Measurements from ENCODE around the gene RYK. TPM values are rescaled to one million over a fixed set of nuclear protein-coding genes. Genes with fewer than 3 reads are reported as not detected.
"Not testable (repeated sequence)": the region's sequence is repeated elsewhere in the genome, so short reads cannot be mapped to it uniquely, and the experiment has no call there.

The RYK gene
- total RNA-seq (2014; rRNA removed; shearing (Covaris generic)), result 111 and 115 TPM in 2 replicates
- 102 and 119 TPM in 2 replicates for polyA plus RNA-seq (2015; cell fraction: cytosol; rRNA removed)
- 151 and 171 TPM in 2 replicates for polyA plus RNA-seq (2015; cell fraction: nucleus; rRNA removed)

DNA sequence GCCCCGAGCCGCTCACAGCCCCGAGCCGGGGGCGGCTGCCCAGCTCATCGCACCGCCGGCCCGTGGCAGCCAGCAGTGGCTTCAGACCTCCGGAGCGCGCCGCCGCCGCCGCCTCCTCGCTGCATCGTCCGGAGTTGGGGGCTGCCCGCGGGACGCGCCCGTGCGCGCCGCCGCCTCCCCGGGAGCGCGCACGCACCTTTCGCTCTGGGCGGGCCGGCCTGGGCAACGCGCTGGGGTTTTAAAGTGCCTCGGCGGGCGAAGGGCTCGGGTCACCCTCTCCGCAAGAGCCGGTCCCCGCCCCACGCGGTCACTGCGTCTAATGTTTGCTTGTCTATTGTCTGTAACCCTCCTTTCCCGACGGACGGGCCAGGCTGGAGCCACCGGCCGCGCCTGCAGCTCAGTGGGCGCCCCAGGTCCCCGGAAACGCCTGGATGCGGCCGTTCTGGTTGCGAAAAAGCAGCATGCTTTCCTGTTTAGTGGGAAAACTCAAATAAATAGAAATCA is at the start of gene RYK:
Gene RYK (minus strand): TSS at position 143 of the 504 bp plus-strand sequence. CDS start 205 bp downstream, outside the sequence.
- peak; percentile 92 for DNase-seq (ENCODE audit: low read depth)

DNA sequence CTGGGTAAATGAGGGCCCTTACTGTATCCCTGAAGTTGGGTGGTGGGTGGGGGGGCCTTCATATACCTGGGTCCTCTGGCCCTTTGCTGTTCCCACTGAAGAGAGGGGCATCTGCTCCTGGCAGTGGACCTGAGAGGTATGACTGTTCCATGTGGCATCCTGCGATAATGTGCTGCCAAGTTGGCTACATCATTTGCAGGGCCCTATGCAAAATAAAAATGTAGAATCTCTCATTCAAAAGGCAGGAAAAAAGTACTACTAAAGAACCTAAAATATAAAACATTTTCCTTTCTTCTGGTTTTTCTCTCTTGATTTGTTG is 49.2 kb upstream of the RYK start:
- no peak for DNase-seq (ENCODE audit: low read depth)

DNA sequence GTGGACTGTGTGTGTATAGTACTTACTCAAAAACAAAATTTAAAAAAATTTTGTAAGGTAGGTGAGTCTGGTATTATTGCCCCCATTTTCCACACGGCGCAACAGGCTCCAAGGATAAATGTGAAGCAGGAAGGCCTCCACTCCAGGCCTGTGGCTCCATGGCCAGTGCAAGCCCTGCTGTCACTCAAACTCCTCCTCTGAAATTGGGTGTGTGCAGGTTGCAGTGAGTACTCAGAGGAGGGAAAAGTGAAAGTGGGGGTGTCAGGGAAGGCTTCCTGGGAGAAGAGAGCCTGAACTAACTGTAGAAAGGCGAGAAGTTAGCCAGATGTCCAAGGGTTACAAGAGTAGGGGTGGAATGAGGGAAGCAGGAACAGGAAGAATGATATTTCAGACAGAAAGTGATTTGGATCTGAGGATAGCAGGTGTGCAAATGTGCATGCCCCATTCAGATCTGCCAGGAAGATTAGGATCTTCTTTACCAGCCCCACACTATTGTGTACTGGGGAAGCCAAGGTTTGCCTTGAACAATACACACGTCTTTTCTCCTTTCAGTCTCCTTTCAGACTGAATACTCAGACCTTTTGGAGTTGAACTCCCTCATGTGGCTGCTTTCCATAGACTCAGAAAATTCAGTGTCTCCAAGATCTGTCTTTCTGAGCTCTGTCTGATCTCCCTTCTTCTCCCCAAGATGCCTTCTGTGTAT is 48.7 kb upstream of the RYK start:
- DNase-seq (ENCODE audit: low read depth), result peak; percentile 58

DNA sequence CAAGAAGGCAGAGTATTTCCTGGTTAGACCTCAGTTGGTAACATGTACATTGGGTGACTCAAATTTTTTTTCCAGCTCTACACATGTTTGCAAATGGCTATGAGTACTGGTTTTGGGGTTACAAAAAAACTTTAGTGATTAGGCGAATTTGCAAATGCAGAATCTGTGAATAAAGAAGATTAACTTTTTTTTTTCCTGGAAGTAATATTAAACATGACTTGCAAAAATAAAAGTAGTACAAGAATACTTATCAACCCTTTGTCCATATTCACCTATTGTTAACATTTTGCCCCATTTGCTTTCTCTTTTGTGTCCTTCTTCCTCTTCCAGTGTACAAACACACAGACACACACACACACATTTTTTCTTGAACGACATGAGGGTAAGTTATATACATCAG is 47.6 kb upstream of the RYK start:
- no peak for DNase-seq (ENCODE audit: low read depth)

DNA sequence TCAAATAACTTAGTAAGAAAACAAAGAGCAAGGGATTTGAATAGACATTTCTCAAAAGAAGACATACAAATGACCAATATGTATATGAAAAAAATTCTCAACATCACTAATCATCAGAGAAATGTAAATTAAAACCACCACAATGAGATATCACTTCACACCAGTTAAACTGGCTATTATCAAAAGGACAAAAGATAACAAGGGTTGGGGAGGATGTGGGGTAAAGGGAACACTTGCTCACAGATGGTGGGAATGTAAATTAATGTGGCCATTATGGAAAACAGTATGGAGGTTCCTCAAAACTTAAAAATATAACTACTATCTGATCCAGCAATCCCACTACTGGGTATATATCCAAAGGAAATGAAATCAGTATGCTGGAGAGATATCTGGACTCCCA is 46.0 kb upstream of the RYK start:
- DNase-seq (ENCODE audit: low read depth), result no peak

DNA sequence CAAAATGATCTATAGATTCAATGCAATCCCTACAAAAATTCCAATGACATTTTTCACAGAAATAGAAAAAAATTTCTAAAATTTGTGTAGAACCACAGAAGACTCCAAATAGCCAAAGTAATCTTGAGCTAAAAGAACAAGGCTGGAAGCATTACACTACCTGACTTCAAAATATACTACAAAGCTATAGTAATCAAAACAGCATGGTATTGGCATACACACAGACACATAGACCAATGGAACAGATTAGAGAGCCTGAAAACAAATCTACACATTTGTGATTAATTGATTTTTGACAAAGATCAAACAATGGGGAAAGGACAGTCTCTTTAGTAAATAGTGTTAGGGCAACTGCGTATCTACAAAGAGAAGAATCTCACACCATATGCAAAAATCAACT is 45.3 kb upstream of the RYK start:
- DNase-seq (ENCODE audit: low read depth), result no peak

DNA sequence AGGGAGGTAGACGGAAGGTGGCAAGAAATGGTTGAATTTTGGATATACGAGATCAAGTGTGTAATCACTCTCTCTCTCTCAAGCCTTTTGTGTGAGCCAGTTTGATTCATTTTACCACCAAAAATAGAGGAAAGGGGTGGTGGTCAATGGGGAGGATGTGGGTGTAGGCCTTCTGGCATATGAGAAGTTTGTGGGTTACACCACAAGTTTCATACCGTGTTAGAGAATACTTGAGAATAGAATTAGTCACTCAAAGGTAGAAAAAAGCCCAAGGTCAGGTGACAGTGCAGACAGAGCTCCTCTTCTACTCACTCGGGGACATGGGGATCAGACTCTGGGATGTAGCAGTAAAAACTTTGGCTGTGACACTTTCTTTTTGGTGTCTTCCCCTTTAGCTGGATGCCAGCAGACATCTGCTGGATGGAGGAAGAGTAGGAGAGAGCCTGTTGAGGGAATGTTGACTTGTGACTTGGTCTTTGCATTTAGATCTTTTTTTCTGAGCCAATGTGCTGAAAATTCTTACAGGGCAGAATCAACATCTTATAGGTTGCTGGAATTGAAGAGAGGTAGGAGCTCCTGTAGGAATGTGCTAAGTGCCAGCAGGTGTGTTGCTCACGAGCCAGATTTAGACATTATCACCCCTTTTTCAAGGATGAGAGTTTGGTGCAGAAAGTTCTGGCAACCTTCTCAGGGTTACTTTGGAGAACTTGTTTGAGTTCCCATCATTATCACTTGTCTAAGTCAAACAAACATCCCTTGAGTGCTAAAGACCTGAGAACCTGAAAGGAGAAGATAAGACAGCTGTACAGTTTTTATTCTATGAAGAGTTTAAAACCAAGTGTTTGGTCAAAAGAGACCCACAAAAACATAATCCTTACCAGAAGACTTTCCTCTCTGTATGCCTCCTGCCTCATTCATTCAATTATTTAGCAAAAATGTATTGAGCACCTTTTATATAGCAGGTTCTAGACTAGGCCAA is 43.9 kb upstream of the RYK start:
- peak; percentile 86 for DNase-seq (ENCODE audit: low read depth)

DNA sequence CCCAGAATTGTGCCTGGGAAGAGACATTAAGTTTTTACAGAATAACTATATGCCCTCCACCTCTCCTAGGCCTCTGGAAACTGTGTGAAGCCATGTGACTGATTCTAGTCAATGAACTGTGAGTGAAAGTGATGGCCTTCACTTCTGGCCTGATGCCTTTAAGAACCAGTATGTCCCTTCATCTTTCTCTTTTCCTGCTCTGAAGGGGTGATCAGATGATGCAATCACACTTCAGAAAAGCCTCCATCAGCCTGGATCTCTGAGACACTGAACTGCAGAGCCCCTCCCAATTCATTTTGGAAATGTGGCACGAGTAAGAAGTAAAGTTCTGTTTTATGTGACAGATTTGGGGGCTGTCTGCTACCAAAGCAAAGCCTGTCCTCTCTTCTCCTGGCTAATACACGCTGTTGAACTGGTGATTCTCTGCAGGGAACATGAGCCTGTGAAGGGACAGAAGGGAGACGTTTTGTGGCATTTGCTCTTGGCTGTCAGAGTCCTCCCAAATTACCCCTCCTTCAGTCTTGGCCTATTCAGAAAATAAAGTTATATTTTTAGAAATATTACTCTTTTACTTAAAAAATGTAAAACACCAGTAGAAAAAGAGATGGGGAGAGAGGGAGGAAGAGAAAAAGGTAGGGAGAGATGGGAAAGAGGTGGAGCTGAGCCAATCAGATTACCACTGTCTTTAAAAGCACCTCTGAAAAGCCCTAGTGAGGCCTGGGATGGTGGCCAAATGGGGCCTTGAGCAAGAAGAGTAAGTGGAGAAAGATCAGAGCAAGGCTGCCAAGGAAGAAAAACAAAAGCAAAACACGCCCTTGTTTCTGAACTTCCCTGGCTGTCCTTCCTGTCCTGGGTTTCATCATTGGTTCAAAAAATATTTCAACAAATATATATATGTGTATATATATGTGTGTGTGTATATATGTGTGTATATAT is 40.9 kb upstream of the RYK start:
- DNase-seq (ENCODE audit: low read depth), result peak; percentile 60

DNA sequence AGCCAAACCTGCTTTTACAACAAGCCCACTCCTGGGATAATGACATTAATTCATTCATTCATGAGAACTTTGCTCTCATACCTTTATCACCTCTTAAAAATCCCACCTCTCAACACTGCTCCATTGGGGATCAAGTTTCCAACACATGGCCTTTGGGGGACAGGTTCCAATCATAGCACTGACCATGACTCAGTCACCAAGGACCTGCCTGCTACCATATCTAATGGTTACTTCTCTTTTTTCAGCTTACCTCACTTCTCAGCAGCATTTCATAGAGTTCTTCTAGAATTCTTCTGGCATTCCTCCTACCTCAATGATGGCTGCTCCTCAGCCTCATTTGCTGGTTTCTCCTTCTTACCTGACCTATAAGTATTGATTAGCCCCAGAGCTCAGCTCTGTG is 36.9 kb upstream of the RYK start:
- DNase-seq (ENCODE audit: low read depth), result no peak

DNA sequence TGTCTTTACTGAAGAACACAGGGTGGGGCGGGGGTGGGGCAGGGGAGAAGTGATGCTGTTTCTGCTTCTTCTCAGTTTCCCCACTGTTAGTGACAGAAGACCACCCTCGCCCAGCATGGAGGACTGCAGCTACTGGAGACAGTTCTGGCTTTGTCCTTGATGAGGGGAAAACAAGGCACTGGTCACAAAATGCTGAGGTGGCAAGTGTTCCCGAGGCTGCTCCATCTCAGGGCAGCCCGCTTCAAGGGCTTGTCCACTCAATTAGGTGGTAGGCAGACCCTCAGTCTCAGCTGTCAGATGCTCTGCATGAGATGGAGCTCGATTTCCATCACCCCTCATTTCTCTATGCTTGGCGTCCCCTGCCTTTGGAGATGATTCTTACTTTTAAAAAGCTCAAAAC is 33.8 kb upstream of the RYK start:
- no peak for DNase-seq (ENCODE audit: low read depth)

DNA sequence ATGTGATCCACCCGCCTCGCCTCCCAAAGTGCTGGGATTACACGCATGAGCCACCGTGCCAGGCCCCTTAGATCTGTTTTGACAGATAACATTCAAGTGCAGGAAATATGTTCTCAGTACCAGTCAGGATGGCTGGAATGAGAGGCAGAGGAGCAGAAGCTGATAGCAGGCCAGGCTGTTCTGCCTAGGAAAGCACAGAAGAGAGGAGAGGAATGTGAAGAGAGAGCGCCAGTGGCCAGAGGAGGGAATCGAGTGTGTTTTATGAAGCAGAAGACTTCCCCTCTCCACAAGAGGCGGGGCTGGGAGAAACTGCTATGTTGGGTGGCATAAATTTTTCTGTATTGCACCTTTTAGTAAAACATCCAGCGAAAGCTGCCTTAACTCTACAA is 32.0 kb upstream of the RYK start:
- no peak for DNase-seq (ENCODE audit: low read depth)

DNA sequence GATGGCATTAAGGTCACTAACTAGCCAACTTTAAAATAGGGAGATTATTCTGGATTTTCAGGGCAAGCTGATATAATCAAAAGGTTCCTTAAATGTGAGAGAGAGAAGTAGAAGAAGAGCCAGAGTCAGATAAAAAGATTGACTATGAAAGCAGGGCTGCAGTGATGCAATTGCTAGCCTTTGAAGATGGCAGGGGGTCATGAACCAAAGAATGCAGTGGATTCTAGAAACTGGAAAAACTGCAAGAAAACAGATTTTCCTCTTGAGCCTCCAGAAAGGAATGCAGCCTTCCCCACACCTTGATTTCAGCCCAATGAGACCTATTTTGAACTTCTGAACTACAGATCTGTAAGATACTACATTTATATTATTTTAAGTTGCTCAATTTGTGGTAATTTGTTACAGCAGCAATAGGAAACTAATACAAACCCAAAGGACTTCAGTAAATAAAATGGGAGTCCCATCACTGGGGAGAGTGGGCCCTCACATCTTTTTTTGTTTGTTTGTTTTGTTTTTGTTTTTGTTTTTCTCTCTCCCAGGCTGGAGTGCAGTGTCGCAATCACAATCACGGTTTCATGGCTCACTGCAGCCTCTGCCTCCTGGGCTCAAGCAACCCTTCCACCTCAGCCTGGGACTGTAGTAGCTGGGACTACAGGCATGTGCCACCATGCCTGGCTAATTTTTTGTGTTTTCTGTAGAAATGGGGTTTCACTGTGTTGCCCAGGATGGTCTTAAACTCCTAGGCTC is 31.4 kb upstream of the RYK start:
- no peak for DNase-seq (ENCODE audit: low read depth)

DNA sequence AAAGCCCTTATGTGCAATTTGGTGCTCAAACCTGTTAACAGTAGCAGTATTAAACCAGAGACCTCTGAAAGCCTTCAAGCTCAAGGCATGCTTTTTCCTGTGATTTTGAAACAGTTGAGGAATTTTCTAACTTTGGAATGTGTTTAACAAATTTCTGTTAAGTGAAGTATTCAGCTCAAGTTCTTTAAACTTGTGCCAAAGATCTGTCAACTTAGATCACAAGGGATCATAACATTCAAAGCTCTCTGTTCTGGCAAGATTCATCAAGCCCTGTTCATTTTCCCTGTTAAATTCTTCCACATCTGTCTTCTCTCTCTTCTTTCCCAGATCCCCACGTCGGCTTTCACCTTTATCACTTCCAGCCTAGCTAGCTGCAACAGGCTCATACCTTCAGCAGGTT is 28.8 kb upstream of the RYK start:
- no peak for DNase-seq (ENCODE audit: low read depth)

DNA sequence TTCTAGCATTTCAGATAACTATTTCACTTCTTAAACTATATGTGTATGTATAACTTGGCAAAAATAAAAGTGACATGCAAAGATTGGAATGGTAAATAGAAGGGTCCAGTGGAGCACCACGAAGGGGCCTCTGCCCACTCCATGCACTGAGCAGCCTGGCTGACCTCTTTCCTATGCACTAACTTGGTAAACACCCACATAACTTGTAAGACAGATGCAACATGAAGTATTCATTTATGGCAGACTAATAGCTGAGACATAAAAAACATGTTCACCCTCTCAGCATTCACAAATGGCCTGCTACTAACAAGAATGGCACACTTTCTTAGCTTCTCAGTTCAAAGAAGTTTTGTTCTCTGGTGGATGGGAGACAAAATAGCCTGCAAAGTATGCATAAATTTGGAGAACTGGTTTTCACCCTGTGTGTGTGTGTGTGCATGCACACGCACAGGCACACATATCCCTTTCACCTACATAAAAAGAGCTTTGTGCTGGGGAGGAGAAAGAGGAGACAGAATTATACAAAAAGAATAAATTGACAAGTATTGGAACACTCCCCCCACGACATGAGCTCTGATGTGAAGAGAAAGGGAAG is 26.5 kb upstream of the RYK start:
- DNase-seq (ENCODE audit: low read depth), result no peak

DNA sequence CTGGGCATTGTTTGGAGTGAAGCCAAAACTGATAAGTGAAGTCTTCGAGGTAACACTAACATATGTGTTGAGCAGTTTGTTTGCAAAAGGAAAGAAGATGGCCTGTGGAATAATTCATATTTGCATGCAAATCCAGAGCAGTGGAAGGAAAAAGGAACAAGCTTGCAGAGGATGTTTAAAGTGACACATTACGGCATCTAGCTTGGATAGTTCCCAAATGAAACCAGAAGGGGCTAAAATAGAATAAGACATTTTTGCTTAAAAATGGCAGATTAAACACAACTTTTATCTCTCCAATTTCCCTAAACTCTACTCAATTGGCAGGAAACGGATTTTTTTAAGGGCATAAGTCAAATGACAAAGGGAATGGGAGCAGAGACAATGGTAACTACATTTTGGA is 25.4 kb upstream of the RYK start:
- no peak for DNase-seq (ENCODE audit: low read depth)

DNA sequence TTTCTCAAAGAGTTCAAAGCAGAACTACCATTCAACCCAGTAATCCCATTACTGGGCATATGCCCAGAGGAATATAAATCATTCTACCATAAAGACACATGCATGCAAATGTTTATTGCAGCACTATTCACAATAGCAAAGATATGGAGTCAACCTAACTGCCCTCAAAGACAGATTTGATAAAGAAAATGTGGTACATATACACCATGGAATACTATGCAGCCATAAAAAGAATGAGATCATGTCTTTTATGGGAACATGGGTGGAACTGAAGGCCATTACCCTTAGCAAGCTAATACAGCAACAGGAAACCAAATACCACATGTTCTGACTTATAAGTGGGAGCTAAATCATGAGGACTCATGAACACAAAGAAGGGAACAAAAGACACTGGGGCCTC is 24.5 kb upstream of the RYK start:
- DNase-seq (ENCODE audit: low read depth), result not testable (repeated sequence)

DNA sequence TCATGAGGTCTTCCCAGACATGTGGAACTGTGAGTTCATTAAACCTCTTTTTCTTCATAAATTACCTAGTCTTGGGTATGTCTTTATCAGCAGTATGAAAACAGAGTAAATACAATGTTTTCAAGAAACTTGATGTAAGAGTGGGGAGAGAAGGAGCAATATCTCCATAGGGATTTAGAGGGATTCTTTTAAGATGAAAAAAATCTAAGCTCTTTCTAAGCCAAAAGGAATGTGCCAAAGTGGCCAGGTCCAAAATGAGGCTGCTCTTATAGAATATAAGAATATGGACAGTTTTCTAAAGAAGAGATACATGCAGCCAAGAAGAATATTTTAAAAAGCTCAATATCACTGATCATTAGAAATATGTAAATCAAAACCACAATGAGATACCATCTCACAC is 23.9 kb upstream of the RYK start:
- DNase-seq (ENCODE audit: low read depth), result no peak

DNA sequence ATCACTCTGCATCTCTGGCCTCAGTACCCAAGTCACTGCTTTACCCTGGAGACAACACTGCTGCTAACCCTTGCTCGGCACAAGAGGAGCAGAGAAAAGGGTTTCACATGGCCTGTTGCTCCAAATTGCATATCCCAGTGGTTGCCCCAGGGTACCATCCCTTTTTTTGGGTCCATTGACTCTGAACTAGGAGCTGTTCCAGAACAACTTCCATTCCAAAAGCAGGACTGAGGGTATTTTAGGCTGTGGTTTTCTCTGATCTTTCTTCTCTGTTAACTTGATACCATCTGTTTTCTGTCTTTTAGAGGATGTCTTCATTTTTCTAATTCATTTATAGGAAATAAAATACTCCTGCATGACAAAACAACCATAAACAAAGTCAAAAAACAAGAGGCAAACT is 17.3 kb upstream of the RYK start:
- DNase-seq (ENCODE audit: low read depth), result no peak

DNA sequence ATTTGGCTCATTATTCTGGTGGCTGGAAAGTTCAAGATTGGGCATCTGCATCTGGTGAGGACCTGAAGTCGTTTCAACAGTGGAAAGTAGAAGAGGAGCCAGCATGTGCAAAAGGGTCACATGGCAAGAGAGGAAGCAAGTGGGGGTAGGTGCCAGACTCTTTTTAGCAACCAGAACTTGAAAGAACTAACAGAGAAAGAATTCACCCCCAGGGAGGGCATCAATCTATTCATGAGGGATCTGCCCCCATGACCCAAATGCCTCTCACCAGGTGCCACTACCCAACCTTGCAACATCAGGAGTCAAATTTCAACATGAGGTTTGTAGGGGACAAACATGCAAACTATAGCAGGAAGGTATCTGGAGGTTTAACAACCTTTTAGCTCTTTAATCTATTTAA is 10.3 kb upstream of the RYK start:
- no peak for DNase-seq (ENCODE audit: low read depth)

DNA sequence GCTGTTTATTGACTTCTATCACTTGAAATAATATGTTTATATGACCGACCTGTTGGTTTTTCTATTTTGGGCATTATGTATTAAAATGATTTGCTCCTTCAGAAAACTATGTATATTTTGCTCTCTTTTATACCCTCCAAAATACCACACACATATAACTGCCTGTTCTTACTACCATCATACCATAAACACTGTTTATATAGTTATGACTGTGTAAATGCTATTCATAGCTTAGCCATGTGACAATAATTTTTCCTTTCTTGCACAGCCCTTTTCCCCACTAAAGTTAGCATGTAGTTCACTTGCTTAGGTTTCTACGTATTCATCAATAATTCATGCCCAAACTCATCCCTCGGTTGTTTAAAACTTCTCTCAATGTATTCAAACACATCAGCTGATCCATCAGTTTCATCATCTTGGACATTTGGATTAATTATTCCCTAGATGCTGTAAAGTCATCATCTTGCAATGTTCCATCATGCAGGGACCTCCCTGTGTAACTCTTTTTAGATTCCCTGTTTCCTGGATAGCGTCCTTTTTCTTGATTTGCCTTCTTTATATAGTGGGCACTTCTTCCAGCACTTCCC is 8.2 kb upstream of the RYK start:
- DNase-seq (ENCODE audit: low read depth), result no peak
